Activated CD8-positive, alpha-beta memory T cell treated with anti-CD3 and anti-CD28 coated beads, Interleukin-2, amount 50 U/mL, for 24 hours (primary cell): ENCODE results near the gene CPA2.

ENCODE experiments used
- DNase-seq: peaks from one replicate; pipeline ENCODE4 v3.0.0-alpha.2; 2020; ENCODE audit errors: extremely low read depth

The CPA2 gene

GRCh38 chr7:130279286-130279685, 12.6 kb downstream of the CPA2 start:
- DNase-seq = no peak

GRCh38 chr7:130279906-130280305, 13.2 kb downstream of the CPA2 start:
- no peak for DNase-seq

GRCh38 chr7:130281260-130281659, 14.6 kb downstream of the CPA2 start:
- DNase-seq = no peak

- no peak for DNase-seq
These were observed 20.2 kb downstream of the CPA2 start for GRCh38 chr7:130286881-130287280.

GRCh38 chr7:130288168-130288567, 21.5 kb downstream of the CPA2 start:
- no peak for DNase-seq

GRCh38 chr7:130288829-130289228, 22.2 kb downstream of the CPA2 start:
- DNase-seq = no peak

- no peak for DNase-seq
These were observed 22.8 kb downstream of the CPA2 start for GRCh38 chr7:130289478-130289877.

- DNase-seq = no peak
These were observed 24.1 kb downstream of the CPA2 start for GRCh38 chr7:130290745-130291144.

GRCh38 chr7:130292682-130293257, 26.1 kb downstream of the CPA2 start, which contains the start of gene CPA4:
Gene CPA4 (plus strand): TSS chr7:130293161. CDS start chr7:130293181, 20 bp downstream.
- DNase-seq = no peak

GRCh38 chr7:130293521-130293920, 26.9 kb downstream of the CPA2 start:
- no peak for DNase-seq

GRCh38 chr7:130294314-130294713, 27.7 kb downstream of the CPA2 start:
- no peak for DNase-seq

- DNase-seq = no peak
These were observed 29.7 kb downstream of the CPA2 start for GRCh38 chr7:130296221-130296951.

GRCh38 chr7:130297628-130298543, 31.2 kb downstream of the CPA2 start:
- DNase-seq = no peak

- DNase-seq = no peak
These were observed 32.1 kb downstream of the CPA2 start for GRCh38 chr7:130298544-130299326.

GRCh38 chr7:130299866-130300265, 33.2 kb downstream of the CPA2 start:
- no peak for DNase-seq

- DNase-seq = no peak
These were observed 34.9 kb downstream of the CPA2 start for GRCh38 chr7:130301501-130302020.

- DNase-seq = no peak
These were observed 36.0 kb downstream of the CPA2 start for GRCh38 chr7:130302649-130303048.

GRCh38 chr7:130303127-130303526, 36.5 kb downstream of the CPA2 start:
- DNase-seq = no peak

- DNase-seq = no peak
These were observed 36.9 kb downstream of the CPA2 start for GRCh38 chr7:130303551-130303950.

- no peak for DNase-seq
These were observed 37.3 kb downstream of the CPA2 start for GRCh38 chr7:130303982-130304381.

GRCh38 chr7:130304878-130305277, 38.2 kb downstream of the CPA2 start:
- DNase-seq = no peak
